K562 (cell line): ENCODE results near the gene PRCP. TPM values are rescaled to one million over a fixed set of nuclear protein-coding genes. Genes with fewer than 3 reads are reported as not detected.
A peak's percentile ranks its signal among the peaks of the same experiment; 100 is the strongest.

Experiments
- ATAC-seq: fragments of 200-7000 bp; cut with Tn5 transposase; 3 replicates; pipeline ENCODE4 v1.9.1; 2020; ENCODE audit warnings: moderate library complexity
- BruUV-seq: library from RNA; stranded (reverse); fragments of 400-500 nt; replicated peaks from 2 replicates; lab custom pipeline; 2021; lab: Mats Ljungman, UMichigan
- CTCF ChIA-PET: fragments of 300-600 bp; formaldehyde crosslinking; extraction: SDS; loops from one replicate; lab custom pipeline; 2021; ENCODE audit warnings: low intra/inter-chr PET ratio; lab: Yijun Ruan, JAX
- POLR2A ChIA-PET: fragments of 300-600, 350-650 bp; sonication (Branson Sonifier 250); formaldehyde crosslinking; extraction: SDS; loops from one replicate; lab custom pipeline; 2021; ENCODE audit warnings: antibody characterized with exemption, inconsistent platforms; lab: Yijun Ruan, JAX
- DNase-seq, 4 experiments: peaks; one replicate each; pipeline versions ENCODE4 v3.0.0 to v3.0.0-alpha.2; 2011 to 2018; ENCODE audit warnings: low spot score in 3 of 4, mixed read lengths in 3 of 4; ENCODE audit errors: extremely low read depth in 1 of 4
- FAIRE-seq: peaks from 2 replicates; lab custom pipeline; 2011; peaks lifted over from hg19 to GRCh38; lab: Jason Lieb, UNC
- H2AFZ ChIP-seq: 2 replicates; pipeline ENCODE4 v1.6.0; 2011; ENCODE audit warnings: low read depth, low read length, control low read depth, inconsistent platforms
- H3K27ac ChIP-seq: fragments of 200-600 bp; 3 replicates; pipeline ENCODE4 v1.8.0; 2011; ENCODE audit warnings: low read depth, mild to moderate bottlenecking, control low read depth, inconsistent platforms, low read length, moderate library complexity, mixed read lengths; ENCODE audit errors: extremely low read depth
- H3K27me3 ChIP-seq, 2 experiments: fragments of 300-600 bp in 1 of 2; 2 replicates in 1 of 2; 3 replicates in 1 of 2; pipeline versions ENCODE4 v1.6.0 to v1.8.0; 2011; ENCODE audit warnings: inconsistent platforms in 2 of 2, low read length in 2 of 2, mild to moderate bottlenecking in 1 of 2, mixed read lengths in 1 of 2, moderate library complexity in 1 of 2; ENCODE audit not compliant: control insufficient read depth in 2 of 2, insufficient read depth in 2 of 2
- H3K36me3 ChIP-seq: fragments of 300-600 bp; 3 replicates; pipeline ENCODE4 v1.8.0; 2011; ENCODE audit warnings: mild to moderate bottlenecking, low read length, inconsistent platforms; ENCODE audit not compliant: control insufficient read depth, insufficient read depth
- H3K4me1 ChIP-seq, 2 experiments: fragments of 200-600 bp in 1 of 2; replicated peaks in 1 of 2; 2 replicates in 1 of 2; 3 replicates in 1 of 2; pipeline versions ENCODE4 v1.5.1 to v1.8.0; 2011; ENCODE audit warnings: inconsistent platforms in 2 of 2, low read length in 2 of 2, mild to moderate bottlenecking in 1 of 2, mixed read lengths in 1 of 2, moderate library complexity in 1 of 2; ENCODE audit not compliant: control insufficient read depth in 2 of 2, insufficient read depth in 2 of 2
- H3K4me2 ChIP-seq: 2 replicates; pipeline ENCODE4 v1.6.1; 2011; ENCODE audit warnings: low read length, control low read depth, inconsistent platforms, mixed read lengths; ENCODE audit not compliant: insufficient read depth
- H3K4me3 ChIP-seq: fragments of 200-600 bp; sonication (generic), shearing (Covaris generic); 2 replicates; pipeline ENCODE4 v1.5.1; 2016; ENCODE audit warnings: control low read depth, inconsistent platforms
- H3K79me2 ChIP-seq: fragments of 200-600 bp; 3 replicates; pipeline ENCODE4 v1.8.0; 2011; ENCODE audit warnings: low read length, inconsistent platforms; ENCODE audit not compliant: control insufficient read depth, insufficient read depth
- H3K9ac ChIP-seq, 2 experiments: 2 replicates each; pipeline versions ENCODE4 v1.6.0 to v1.6.1; 2011; ENCODE audit warnings: low read depth in 2 of 2, low read length in 2 of 2, control low read depth in 1 of 2, inconsistent platforms in 1 of 2, mild to moderate bottlenecking in 1 of 2, mixed read lengths in 1 of 2; ENCODE audit not compliant: insufficient read depth in 1 of 2
- H3K9me1 ChIP-seq: one replicate; pipeline ENCODE4 v1.6.0; 2011; ENCODE audit warnings: inconsistent platforms, mild to moderate bottlenecking, low read length, moderate library complexity; ENCODE audit not compliant: control insufficient read depth, insufficient read depth
- H3K9me3 ChIP-seq: replicated peaks from 2 replicates; pipeline ENCODE4 v1.5.1; 2011; ENCODE audit warnings: low read depth, low read length, inconsistent platforms; ENCODE audit not compliant: control insufficient read depth, insufficient read depth
- H4K20me1 ChIP-seq: replicated peaks from 2 replicates; pipeline ENCODE4 v1.6.1; 2011; ENCODE audit warnings: low read length, inconsistent platforms, mixed read lengths; ENCODE audit not compliant: control insufficient read depth, insufficient read depth
- ARID1B ChIP-seq: fragments of 450-650 bp; IDR thresholded peaks from 2 replicates; pipeline ENCODE4 v1.6.1; 2016; ENCODE audit warnings: antibody characterized with exemption, mild to moderate bottlenecking, inconsistent platforms
- CBFA2T3 ChIP-seq: fragments of 450-650 bp; IDR thresholded peaks from 2 replicates; pipeline ENCODE4 v1.6.1; 2017
- CHD4 ChIP-seq: fragments of 200-600 bp; sonication (generic); IDR thresholded peaks from 3 replicates; pipeline ENCODE4 v1.6.1; 2012; ENCODE audit warnings: low read depth, mild to moderate bottlenecking, mixed read lengths, low read length, inconsistent platforms; ENCODE audit not compliant: insufficient read depth, insufficient replicate concordance, poor library complexity, severe bottlenecking
- ELF4 ChIP-seq: fragments of 450-650 bp; formaldehyde crosslinking; IDR thresholded peaks from 2 replicates; pipeline ENCODE4 v1.4.0; 2022; ENCODE audit warnings: missing genetic modification characterization
- EZH2 ChIP-seq: IDR thresholded peaks from 2 replicates; pipeline ENCODE4 v1.6.1; 2012; ENCODE audit warnings: low read depth, mild to moderate bottlenecking, inconsistent platforms, low read length, borderline replicate concordance
- KDM1A ChIP-seq, 2 experiments: fragments of 450-650 bp; IDR thresholded peaks; 2 replicates each; pipeline ENCODE4 v1.6.1; 2016; ENCODE audit warnings: mild to moderate bottlenecking in 2 of 2
- KHSRP ChIP-seq: fragments of 450-650 bp; IDR thresholded peaks from 2 replicates; pipeline ENCODE4 v1.6.1; 2017
- NFE2 ChIP-seq: IDR thresholded peaks from 2 replicates; pipeline ENCODE4 v1.6.1; 2014; ENCODE audit warnings: antibody characterized with exemption, low read depth
- OTX1 ChIP-seq: fragments of 450-650 bp; formaldehyde crosslinking; IDR thresholded peaks from 2 replicates; pipeline ENCODE4 v1.4.0; 2022; ENCODE audit warnings: mild to moderate bottlenecking
- PHF20 ChIP-seq: fragments of 450-650 bp; IDR thresholded peaks from 2 replicates; pipeline ENCODE4 v1.6.1; 2018; ENCODE audit not compliant: partially characterized antibody
- RBM25 ChIP-seq: fragments of 200-400 bp; formaldehyde crosslinking; IDR thresholded peaks from 2 replicates; pipeline ENCODE4 v1.6.1; 2018; ENCODE audit warnings: low read length, low read depth, moderate library complexity; ENCODE audit not compliant: severe bottlenecking
- RFX5 ChIP-seq: IDR thresholded peaks from 2 replicates; pipeline ENCODE4 v1.6.1; 2011; ENCODE audit warnings: low read depth, mild to moderate bottlenecking, improper control_type of control experiment, low read length
- SMARCC2 ChIP-seq: fragments of 450-650 bp; IDR thresholded peaks from 2 replicates; pipeline ENCODE4 v1.6.1; 2017; ENCODE audit warnings: antibody characterized with exemption, moderate library complexity, mild to moderate bottlenecking, low read depth
- SOX6 ChIP-seq: fragments of 450-650 bp; IDR thresholded peaks from 2 replicates; pipeline ENCODE4 v1.6.1; 2014; ENCODE audit warnings: mild to moderate bottlenecking
- SREBF2 ChIP-seq: sonication (generic); formaldehyde crosslinking; IDR thresholded peaks from 2 replicates; pipeline ENCODE4 v1.4.0; 2020; ENCODE audit warnings: mild to moderate bottlenecking, missing genetic modification reagents
- ZC3H8 ChIP-seq: fragments of 450-650 bp; IDR thresholded peaks from 2 replicates; pipeline ENCODE4 v1.6.1; 2017
- ZNF316 ChIP-seq: fragments of 450-650 bp; IDR thresholded peaks from 2 replicates; pipeline ENCODE4 v1.6.1; 2016
- WGBS: fragments of 100-300 bp; shearing (Covaris generic); methylation state at CpG from one replicate; pipeline ENCODE4 v1.1.6; 2016; ENCODE audit warnings: low coverage, mixed read lengths; ENCODE audit not compliant: insufficient coverage; ENCODE audit errors: missing lambda C conversion rate; 5-methylcytosine and 5-hydroxymethylcytosine counted together
- in situ Hi-C: fragments of 300-500 bp; cut with MboI; formaldehyde crosslinking; loops from 4 replicates; pipeline ENCODE4 v1.15.0; 2018; ENCODE audit warnings: inconsistent platforms, mixed read lengths
- intact Hi-C: fragments of 100-400 bp; cut with micrococcal nuclease; formaldehyde crosslinking; loops from 2 replicates; pipeline ENCODE4 v1.14.2; 2022
- polyA plus RNA-seq, 8 experiments: library from polyadenylated mRNA; depleted of rRNA in 4 of 8; stranded (reverse) in 5 of 8; unstranded in 3 of 8; fragments of >200 nt; fragmentation: Nextera tagmentation in 2 of 8; fragmentation: Illumina TruSeq in 1 of 8; extraction: Ambion mirVana in 2 of 8; extraction: Trizol in 1 of 8; gene quantifications; 2 replicates each; pipeline versions ENCODE4 v1.2.1 to v1.2.3, GENCODE V29; 2011 to 2014; ENCODE audit warnings: inconsistent platforms in 1 of 8, missing spikeins in 1 of 8
- total RNA-seq, 7 experiments: library from RNA; depleted of rRNA in 6 of 7; stranded (reverse); fragments of >200 nt in 6 of 7; fragmentation: Illumina TruSeq in 2 of 7; extraction: Trizol in 2 of 7; gene quantifications; 2 replicates each; pipeline versions ENCODE4 v1.2.1 to v1.2.3, GENCODE V29; 2011 to 2021; ENCODE audit warnings: low replicate concordance in 1 of 7

The PRCP gene
- total and polyA plus RNA-seq, 9 of the 15 experiments (the other 6 are each of a cell fraction or from before 2014, with no cell fraction given) = 9.5 to 43.1 (median 23.2) TPM

DNA sequence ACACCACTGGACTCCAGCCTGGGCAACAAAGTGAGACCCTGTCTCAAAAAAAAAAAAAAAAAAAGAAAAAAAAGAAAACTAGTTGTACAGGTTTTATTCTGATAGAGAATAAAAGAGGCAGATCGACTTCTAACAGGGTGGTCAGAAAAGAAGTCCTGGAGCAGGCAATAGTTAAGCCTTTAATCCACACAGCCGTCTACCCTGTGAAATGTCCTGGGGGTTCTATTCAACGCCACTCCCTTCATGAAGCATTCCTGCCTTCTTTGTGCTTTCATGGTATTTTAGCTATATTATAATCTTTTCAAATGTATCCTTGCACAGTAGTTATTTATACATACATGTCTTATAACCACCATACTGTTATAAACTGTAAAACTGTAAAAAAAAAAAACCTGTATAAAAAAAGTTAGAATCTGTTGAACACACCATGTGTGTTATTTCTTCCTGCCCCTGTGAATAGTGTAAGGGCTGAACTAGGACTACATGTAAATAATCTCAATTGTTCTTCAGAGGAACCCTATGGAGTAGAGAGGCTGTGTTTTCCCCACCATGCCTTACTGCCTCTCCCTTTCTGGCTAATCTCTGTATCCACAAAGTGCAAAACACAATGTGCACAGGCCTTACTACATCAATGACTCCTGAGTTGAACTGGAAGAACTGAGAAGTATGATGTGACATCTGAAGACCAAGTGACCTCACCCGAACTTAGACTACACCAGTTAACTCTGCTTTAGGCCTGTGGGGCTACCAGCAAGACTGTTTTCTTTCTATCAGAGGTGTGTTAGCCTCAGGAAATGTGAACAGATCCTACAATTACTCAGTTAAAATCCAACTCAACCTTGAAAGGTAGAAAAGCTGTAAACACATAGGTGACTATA lies 25.3 kb downstream of the PRCP start:
- ATAC-seq (no peak), DNase-seq (no peak), FAIRE-seq (no peak)
- 55% methylated on average over 4 of the region's 4 CpGs for WGBS
- Histone ChIP-seq H3K4me1 (no peaks in the 10 kb centered on the region), H3K9me1 (no peaks in the 10 kb centered on the region), H3K4me2 (no peak overlapping the region), H3K36me3 (no peaks in the 10 kb centered on the region), H3K9me3 (no peaks in the 10 kb centered on the region), H3K79me2 (no peaks in the 10 kb centered on the region), H2AFZ (no peak overlapping the region), H3K4me3 (no peak overlapping the region), H3K27me3 (no peaks in the 10 kb centered on the region), H3K27ac (no peak overlapping the region), H3K9ac (no peak overlapping the region), H4K20me1 (no peaks in the 10 kb centered on the region)
- intact Hi-C loops (no loop called here), in situ Hi-C loops (loop anchor here (25.0 kb wide), 1 partner anchor 937 kb away; no protein-coding TSS in a partner anchor)
- no peak for TF ChIP-seq KHSRP
- no peak for TF ChIP-seq EZH2
- ChIA-PET CTCF (no interaction called here), POLR2A (interaction anchor here (0.6 kb wide), 1 partner anchor 456 kb away, joined by 3 read pairs; no protein-coding TSS in a partner anchor)
- BruUV-seq = no TSS peak

DNA sequence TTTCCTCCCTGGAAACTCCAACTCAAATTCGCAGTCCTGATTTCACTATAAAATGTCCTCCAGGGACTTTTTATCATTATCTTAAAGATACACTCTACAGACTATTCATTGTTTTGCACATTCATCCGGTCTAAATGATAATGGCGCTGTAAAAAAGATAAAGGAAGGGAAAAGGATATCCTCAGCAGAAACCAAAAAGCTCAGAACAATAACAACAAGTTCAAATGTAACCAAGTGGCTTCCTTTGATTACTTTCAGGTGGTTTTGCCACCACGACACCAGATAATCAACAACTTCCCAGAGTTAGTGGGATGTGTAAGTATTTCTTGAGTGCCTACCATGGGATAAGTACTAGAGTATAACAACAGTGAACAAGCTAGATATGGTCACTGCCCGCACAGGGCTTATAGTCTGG lies 26.3 kb downstream of the PRCP start:
- TF ChIP-seq SMARCC2 (no peak), SREBF2 (CRISPR knock-in tag) (no peak), CBFA2T3 (peak; percentile 66), RFX5 (no peak), OTX1 (CRISPR knock-in tag) (no peak), ELF4 (CRISPR knock-in tag) (no peak), PHF20 (no peak), ZC3H8 (no peak), KDM1A (IDR thresholded peaks at IDR 0.05) (0 out of 4 replicates have a peak, but pooled peaks of 1 of the 2 experiments have one; percentile 13), CHD4 (no peak), ZNF316 (peak; percentile 56), SOX6 (0 out of 2 replicates have a peak, but pooled peaks have one; percentile 10), NFE2 (no peak), ARID1B (0 out of 2 replicates have a peak, but pooled peaks have one; percentile 17), RBM25 (no peak)
- WGBS = 14% methylated on average over 5 of the region's 5 CpGs
- Histone ChIP-seq H3K9me3 (no peaks in the 10 kb centered on the region), H3K9me1 (no peaks in the 10 kb centered on the region), H4K20me1 (no peaks in the 10 kb centered on the region), H3K27me3 (no peaks in the 10 kb centered on the region), H3K4me1 (no peaks in the 10 kb centered on the region), H2AFZ (no peak overlapping the region), H3K4me2 (no peak overlapping the region), H3K9ac (no peak overlapping the region), H3K4me3 (no peak overlapping the region), H3K79me2 (no peaks in the 10 kb centered on the region), H3K27ac (no peak overlapping the region), H3K36me3 (no peaks in the 10 kb centered on the region)
- intact Hi-C loops (no loop called here), in situ Hi-C loops (loop anchor here (25.0 kb wide), 1 partner anchor 938 kb away; no protein-coding TSS in a partner anchor)
- ChIA-PET CTCF (no interaction called here), POLR2A (no interaction called here)
- FAIRE-seq (no peak), ATAC-seq (no peak), DNase-seq (no peak)
- no TSS peak for BruUV-seq
